ENCODE data around the gene TFDP3. TPM values are rescaled to one million over a fixed set of nuclear protein-coding genes. Genes with fewer than 3 reads are reported as not detected.
A peak's percentile ranks its signal among the peaks of the same experiment; 100 is the strongest.

Gene TFDP3
- total RNA-seq, 1 experiment from 2014 or later = not detected

- no peaks in the 10 kb centered on the region for H3K36me3 ChIP-seq (ENCODE audit: insufficient read depth, low read length)
- H3K4me1 ChIP-seq (ENCODE audit: low read length) = no peaks in the 10 kb centered on the region
- H3K27me3 ChIP-seq (ENCODE audit: low read length) = no peaks in the 10 kb centered on the region
- no peaks in the 10 kb centered on the region for H4K20me1 ChIP-seq (ENCODE audit: insufficient read depth, low read depth, low read length)
- no peak overlapping the region for H3K27ac ChIP-seq (ENCODE audit: low read length)
- no peaks in the 10 kb centered on the region for H3K9me2 ChIP-seq (replicated peaks; ENCODE audit: insufficient read depth, low read length)
- no peak overlapping the region for H3K9ac ChIP-seq (ENCODE audit: low read length)
- H3K9me3 ChIP-seq (ENCODE audit: low read length) = peaks cover 8% of the 10 kb centered on the region; the same call in 1 of the 2 replicates
- H3K79me2 ChIP-seq (ENCODE audit: low read length) = no peaks in the 10 kb centered on the region
- no peak overlapping the region for H2AFZ ChIP-seq (ENCODE audit: low read length)
- DNase-seq = peak; percentile 44
- H3K4me2 ChIP-seq (ENCODE audit: low read depth, low read length, poor library complexity, severe bottlenecking) = no peak overlapping the region
- H3K4me3 ChIP-seq (ENCODE audit: low read length) = no peak overlapping the region
Measured at GRCh38 chrX:133249266-133250058, 31.3 kb upstream of the TFDP3 start.

GRCh38 chrX:133248177-133248576 lies 30.0 kb upstream of the TFDP3 start:
- Histone ChIP-seq H3K4me3 (ENCODE audit: low read length) (no peak overlapping the region), H3K27me3 (ENCODE audit: low read length) (no peaks in the 10 kb centered on the region), H3K9me2 (replicated peaks; ENCODE audit: insufficient read depth, low read length) (no peaks in the 10 kb centered on the region), H3K27ac (ENCODE audit: low read length) (no peak overlapping the region), H3K79me2 (ENCODE audit: low read length) (no peaks in the 10 kb centered on the region), H4K20me1 (ENCODE audit: insufficient read depth, low read depth, low read length) (no peaks in the 10 kb centered on the region), H2AFZ (ENCODE audit: low read length) (no peak overlapping the region), H3K9me3 (ENCODE audit: low read length) (peaks cover 8% of the 10 kb centered on the region; the same call in 1 of the 2 replicates), H3K9ac (ENCODE audit: low read length) (no peak overlapping the region), H3K4me1 (ENCODE audit: low read length) (no peaks in the 10 kb centered on the region), H3K4me2 (ENCODE audit: low read depth, low read length, poor library complexity, severe bottlenecking) (no peak overlapping the region), H3K36me3 (ENCODE audit: insufficient read depth, low read length) (no peaks in the 10 kb centered on the region)
- DNase-seq = no peak

GRCh38 chrX:133246921-133247320 lies 28.8 kb upstream of the TFDP3 start:
- no peak overlapping the region for H3K4me3 ChIP-seq (ENCODE audit: low read length)
- H3K9me2 ChIP-seq (replicated peaks; ENCODE audit: insufficient read depth, low read length) = no peaks in the 10 kb centered on the region
- H3K9ac ChIP-seq (ENCODE audit: low read length) = no peak overlapping the region
- H2AFZ ChIP-seq (ENCODE audit: low read length) = no peak overlapping the region
- H3K4me1 ChIP-seq (ENCODE audit: low read length) = no peaks in the 10 kb centered on the region
- no peak overlapping the region for H3K4me2 ChIP-seq (ENCODE audit: low read depth, low read length, poor library complexity, severe bottlenecking)
- DNase-seq = no peak
- no peaks in the 10 kb centered on the region for H4K20me1 ChIP-seq (ENCODE audit: insufficient read depth, low read depth, low read length)
- peaks cover 8% of the 10 kb centered on the region; the same call in 1 of the 2 replicates for H3K9me3 ChIP-seq (ENCODE audit: low read length)
- no peaks in the 10 kb centered on the region for H3K27me3 ChIP-seq (ENCODE audit: low read length)
- H3K79me2 ChIP-seq (ENCODE audit: low read length) = no peaks in the 10 kb centered on the region
- H3K27ac ChIP-seq (ENCODE audit: low read length) = no peak overlapping the region
- H3K36me3 ChIP-seq (ENCODE audit: insufficient read depth, low read length) = no peaks in the 10 kb centered on the region

- no peak for DNase-seq
- Histone ChIP-seq H3K9me3 (ENCODE audit: low read length) (no peaks in the 10 kb centered on the region), H2AFZ (ENCODE audit: low read length) (no peak overlapping the region), H3K4me1 (ENCODE audit: low read length) (no peaks in the 10 kb centered on the region), H3K9me2 (replicated peaks; ENCODE audit: insufficient read depth, low read length) (no peaks in the 10 kb centered on the region), H3K27ac (ENCODE audit: low read length) (no peak overlapping the region), H3K9ac (ENCODE audit: low read length) (no peak overlapping the region), H3K4me2 (ENCODE audit: low read depth, low read length, poor library complexity, severe bottlenecking) (no peak overlapping the region), H4K20me1 (ENCODE audit: insufficient read depth, low read depth, low read length) (no peaks in the 10 kb centered on the region), H3K36me3 (ENCODE audit: insufficient read depth, low read length) (no peaks in the 10 kb centered on the region), H3K27me3 (ENCODE audit: low read length) (no peaks in the 10 kb centered on the region), H3K4me3 (ENCODE audit: low read length) (no peak overlapping the region), H3K79me2 (ENCODE audit: low read length) (no peaks in the 10 kb centered on the region)
Measured at GRCh38 chrX:133235830-133236229, 17.7 kb upstream of the TFDP3 start.

- DNase-seq = no peak
- Histone ChIP-seq H2AFZ (ENCODE audit: low read length) (no peak overlapping the region), H3K36me3 (ENCODE audit: insufficient read depth, low read length) (no peaks in the 10 kb centered on the region), H3K4me3 (ENCODE audit: low read length) (no peak overlapping the region), H3K9ac (ENCODE audit: low read length) (no peak overlapping the region), H3K9me2 (replicated peaks; ENCODE audit: insufficient read depth, low read length) (no peaks in the 10 kb centered on the region), H3K9me3 (ENCODE audit: low read length) (no peaks in the 10 kb centered on the region), H4K20me1 (ENCODE audit: insufficient read depth, low read depth, low read length) (no peaks in the 10 kb centered on the region), H3K4me1 (ENCODE audit: low read length) (no peaks in the 10 kb centered on the region), H3K4me2 (ENCODE audit: low read depth, low read length, poor library complexity, severe bottlenecking) (no peak overlapping the region), H3K27me3 (ENCODE audit: low read length) (no peaks in the 10 kb centered on the region), H3K79me2 (ENCODE audit: low read length) (no peaks in the 10 kb centered on the region), H3K27ac (ENCODE audit: low read length) (no peak overlapping the region)
Measured at GRCh38 chrX:133232331-133232730, 14.2 kb upstream of the TFDP3 start.

- Histone ChIP-seq H3K4me3 (ENCODE audit: low read length) (no peak overlapping the region), H3K4me2 (ENCODE audit: low read depth, low read length, poor library complexity, severe bottlenecking) (no peak overlapping the region), H3K27me3 (ENCODE audit: low read length) (no peaks in the 10 kb centered on the region), H3K4me1 (ENCODE audit: low read length) (no peaks in the 10 kb centered on the region), H3K79me2 (ENCODE audit: low read length) (no peaks in the 10 kb centered on the region), H3K9ac (ENCODE audit: low read length) (no peak overlapping the region), H3K36me3 (ENCODE audit: insufficient read depth, low read length) (no peaks in the 10 kb centered on the region), H4K20me1 (ENCODE audit: insufficient read depth, low read depth, low read length) (no peaks in the 10 kb centered on the region), H3K27ac (ENCODE audit: low read length) (no peak overlapping the region), H3K9me2 (replicated peaks; ENCODE audit: insufficient read depth, low read length) (no peaks in the 10 kb centered on the region), H3K9me3 (ENCODE audit: low read length) (no peaks in the 10 kb centered on the region), H2AFZ (ENCODE audit: low read length) (no peak overlapping the region)
- DNase-seq = no peak
Measured at GRCh38 chrX:133229361-133229760, 11.2 kb upstream of the TFDP3 start.

GRCh38 chrX:133215747-133216146 lies 2.4 kb downstream of the TFDP3 start:
- Histone ChIP-seq H3K4me3 (ENCODE audit: low read length) (no peak overlapping the region), H3K27me3 (ENCODE audit: low read length) (no peaks in the 10 kb centered on the region), H3K9me3 (ENCODE audit: low read length) (no peaks in the 10 kb centered on the region), H2AFZ (ENCODE audit: low read length) (no peak overlapping the region), H3K36me3 (ENCODE audit: insufficient read depth, low read length) (no peaks in the 10 kb centered on the region), H3K4me2 (ENCODE audit: low read depth, low read length, poor library complexity, severe bottlenecking) (no peak overlapping the region), H3K4me1 (ENCODE audit: low read length) (peaks cover 6% of the 10 kb centered on the region; the same call in 1 of the 2 replicates), H3K9ac (ENCODE audit: low read length) (no peak overlapping the region), H3K79me2 (ENCODE audit: low read length) (no peaks in the 10 kb centered on the region), H4K20me1 (ENCODE audit: insufficient read depth, low read depth, low read length) (no peaks in the 10 kb centered on the region), H3K27ac (ENCODE audit: low read length) (no peak overlapping the region), H3K9me2 (replicated peaks; ENCODE audit: insufficient read depth, low read length) (no peaks in the 10 kb centered on the region)
- DNase-seq = peak; percentile 60

GRCh38 chrX:133215017-133215416 lies 3.1 kb downstream of the TFDP3 start:
- H3K79me2 ChIP-seq (ENCODE audit: low read length) = no peaks in the 10 kb centered on the region
- H3K9me3 ChIP-seq (ENCODE audit: low read length) = no peaks in the 10 kb centered on the region
- H2AFZ ChIP-seq (ENCODE audit: low read length) = no peak overlapping the region
- H4K20me1 ChIP-seq (ENCODE audit: insufficient read depth, low read depth, low read length) = no peaks in the 10 kb centered on the region
- H3K4me1 ChIP-seq (ENCODE audit: low read length) = peaks cover 6% of the 10 kb centered on the region; the same call in 1 of the 2 replicates
- no peak overlapping the region for H3K27ac ChIP-seq (ENCODE audit: low read length)
- DNase-seq = no peak
- no peaks in the 10 kb centered on the region for H3K9me2 ChIP-seq (replicated peaks; ENCODE audit: insufficient read depth, low read length)
- no peaks in the 10 kb centered on the region for H3K36me3 ChIP-seq (ENCODE audit: insufficient read depth, low read length)
- H3K27me3 ChIP-seq (ENCODE audit: low read length) = no peaks in the 10 kb centered on the region
- H3K4me2 ChIP-seq (ENCODE audit: low read depth, low read length, poor library complexity, severe bottlenecking) = no peak overlapping the region
- H3K9ac ChIP-seq (ENCODE audit: low read length) = no peak overlapping the region
- no peak overlapping the region for H3K4me3 ChIP-seq (ENCODE audit: low read length)
